Activated CD4-positive, alpha-beta T cell treated with anti-CD3 and anti-CD28 coated beads, Interleukin-2, amount 50 U/mL, for 16 hours (primary cell): ENCODE data around the gene RORC.
"Not testable (repeated sequence)": the region's sequence is repeated elsewhere in the genome, so short reads cannot be mapped to it uniquely, and the experiment has no call there.

Experiments
- DNase-seq: peaks from one replicate; pipeline ENCODE4 v3.0.0-alpha.2; 2020

Gene RORC

GRCh38 chr1:151769270-151769669 lies 62.3 kb downstream of the RORC start:
- not testable (repeated sequence) for DNase-seq

GRCh38 chr1:151768351-151769066 lies 63.1 kb downstream of the RORC start:
- DNase-seq, result not testable (repeated sequence)

GRCh38 chr1:151763990-151764389 lies 67.6 kb downstream of the RORC start:
- no peak for DNase-seq

GRCh38 chr1:151762941-151763921 lies 68.4 kb downstream of the RORC start, which contains the start of gene MRPL9:
Gene MRPL9 (minus strand): TSS chr1:151763496. CDS start chr1:151763479, 17 bp downstream.
- peak; percentile 93 for DNase-seq

GRCh38 chr1:151760597-151761385 lies 70.8 kb downstream of the RORC start:
- DNase-seq, result no peak

- DNase-seq, result no peak
Observed at GRCh38 chr1:151759241-151759640, 72.4 kb downstream of the RORC start.

GRCh38 chr1:151756291-151756690 lies 75.3 kb downstream of the RORC start:
- DNase-seq, result peak; percentile 42
